ENCODE measurements around the gene QRICH1.

QRICH1 gene

GRCh38 chr3:49119439-49119838, 25.6 kb upstream of the QRICH1 start:
- no peak for DNase-seq

GRCh38 chr3:49119036-49119435, 25.2 kb upstream of the QRICH1 start:
- no peak for DNase-seq

GRCh38 chr3:49112262-49112661, 18.4 kb upstream of the QRICH1 start:
- DNase-seq, result no peak

- no peak for DNase-seq
Observed at GRCh38 chr3:49111347-49111746, 17.5 kb upstream of the QRICH1 start.

- DNase-seq, result no peak
Observed at GRCh38 chr3:49110780-49111179, 16.9 kb upstream of the QRICH1 start.

GRCh38 chr3:49108346-49108745, 14.5 kb upstream of the QRICH1 start:
- DNase-seq, result no peak

GRCh38 chr3:49104427-49105291, 10.8 kb upstream of the QRICH1 start, which contains the start of gene QARS1:
Gene QARS1, minus strand, starts transcription at chr3:49104757. Its CDS starts 24 bp downstream, at chr3:49104733.
- DNase-seq, result peak; percentile 94

GRCh38 chr3:49104052-49104426, 10.2 kb upstream of the QRICH1 start:
- DNase-seq, result no peak

GRCh38 chr3:49100046-49100615, 6.3 kb upstream of the QRICH1 start:
- DNase-seq, result no peak

GRCh38 chr3:49098910-49099630, 5.2 kb upstream of the QRICH1 start:
- DNase-seq, result no peak

- no peak for DNase-seq
Observed at GRCh38 chr3:49098429-49098828, 4.6 kb upstream of the QRICH1 start.

- peak; percentile 92 for DNase-seq
Observed at GRCh38 chr3:49092938-49093852, 676 bp downstream of the QRICH1 start.

GRCh38 chr3:49081429-49081828, 12.4 kb downstream of the QRICH1 start:
- DNase-seq, result no peak

GRCh38 chr3:49079270-49079669, 14.6 kb downstream of the QRICH1 start:
- no peak for DNase-seq

GRCh38 chr3:49076646-49077045, 17.2 kb downstream of the QRICH1 start:
- no peak for DNase-seq

GRCh38 chr3:49076116-49076515, 17.8 kb downstream of the QRICH1 start:
- no peak for DNase-seq

- DNase-seq, result no peak
Observed at GRCh38 chr3:49058011-49058410, 35.9 kb downstream of the QRICH1 start.

- DNase-seq, result no peak
Observed at GRCh38 chr3:49057268-49057667, 36.6 kb downstream of the QRICH1 start.

- no peak for DNase-seq
Observed at GRCh38 chr3:49054344-49054862, 39.5 kb downstream of the QRICH1 start.

- DNase-seq, result no peak
Observed at GRCh38 chr3:49053543-49053942, 40.3 kb downstream of the QRICH1 start.

GRCh38 chr3:49035281-49035680, 58.6 kb downstream of the QRICH1 start:
- DNase-seq, result no peak

GRCh38 chr3:49034650-49035049, 59.2 kb downstream of the QRICH1 start:
- DNase-seq, result no peak

Measured in activated CD8-positive, alpha-beta memory T cell treated with anti-CD3 and anti-CD28 coated beads for 24 hours (primary cell).